ENCODE data around the gene DERA.
A peak's percentile ranks its signal among the peaks of the same experiment; 100 is the strongest.

DERA gene

GRCh38 chr12:15875863-15876262 is 35.3 kb upstream of the DERA start:
- no peak for DNase-seq (ENCODE audit: low spot score)
- Histone ChIP-seq H3K27ac (no peak overlapping the region), H3K4me3 (no peak overlapping the region)
- TF ChIP-seq CTCF (IDR thresholded peaks at IDR 0.05), result no peak

DNA sequence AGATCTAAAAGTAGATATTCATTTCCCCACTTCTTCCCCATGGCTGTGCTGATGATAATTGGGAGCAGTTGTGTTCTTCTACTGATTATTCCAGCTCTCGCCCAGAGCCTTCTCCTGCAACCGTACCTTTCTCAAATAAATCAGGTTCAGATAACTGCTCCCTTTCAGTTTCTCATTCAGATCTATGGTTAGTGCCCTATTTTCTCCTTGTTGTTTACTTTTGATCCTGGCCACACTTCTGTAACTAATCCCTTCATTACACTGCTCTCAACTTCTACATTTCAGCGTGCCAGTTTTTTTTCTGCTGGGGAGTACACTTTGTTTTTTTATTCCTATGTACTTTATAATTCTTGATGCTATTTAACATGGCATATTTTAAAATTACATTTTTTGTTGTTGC is 31.7 kb upstream of the DERA start:
- Histone ChIP-seq H3K4me3 (no peak overlapping the region), H3K27ac (no peak overlapping the region)
- DNase-seq (ENCODE audit: low spot score), result no peak
- TF ChIP-seq CTCF (IDR thresholded peaks at IDR 0.05), result no peak

DNA sequence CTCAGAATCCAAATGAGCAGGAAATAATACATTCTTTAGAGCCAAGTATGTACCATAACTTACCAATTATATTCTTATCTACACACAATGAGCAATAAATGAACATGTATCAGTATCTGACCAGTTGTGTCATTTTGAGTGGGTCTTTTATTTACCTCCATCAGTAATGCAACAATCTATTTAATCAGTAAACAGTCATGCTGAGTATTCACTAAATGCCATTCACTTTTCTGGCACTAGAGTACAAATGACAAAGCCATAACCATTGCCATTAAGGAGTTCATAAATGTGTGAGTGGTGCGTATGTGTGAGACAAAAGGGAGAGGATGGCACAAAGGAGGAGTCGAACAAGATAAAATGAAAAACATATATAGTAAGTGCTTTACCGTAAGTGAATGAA is 30.4 kb upstream of the DERA start:
- TF ChIP-seq CTCF (IDR thresholded peaks at IDR 0.05), result no peak
- Histone ChIP-seq H3K27ac (no peak overlapping the region), H3K4me3 (no peak overlapping the region)
- no peak for DNase-seq (ENCODE audit: low spot score)

DNA sequence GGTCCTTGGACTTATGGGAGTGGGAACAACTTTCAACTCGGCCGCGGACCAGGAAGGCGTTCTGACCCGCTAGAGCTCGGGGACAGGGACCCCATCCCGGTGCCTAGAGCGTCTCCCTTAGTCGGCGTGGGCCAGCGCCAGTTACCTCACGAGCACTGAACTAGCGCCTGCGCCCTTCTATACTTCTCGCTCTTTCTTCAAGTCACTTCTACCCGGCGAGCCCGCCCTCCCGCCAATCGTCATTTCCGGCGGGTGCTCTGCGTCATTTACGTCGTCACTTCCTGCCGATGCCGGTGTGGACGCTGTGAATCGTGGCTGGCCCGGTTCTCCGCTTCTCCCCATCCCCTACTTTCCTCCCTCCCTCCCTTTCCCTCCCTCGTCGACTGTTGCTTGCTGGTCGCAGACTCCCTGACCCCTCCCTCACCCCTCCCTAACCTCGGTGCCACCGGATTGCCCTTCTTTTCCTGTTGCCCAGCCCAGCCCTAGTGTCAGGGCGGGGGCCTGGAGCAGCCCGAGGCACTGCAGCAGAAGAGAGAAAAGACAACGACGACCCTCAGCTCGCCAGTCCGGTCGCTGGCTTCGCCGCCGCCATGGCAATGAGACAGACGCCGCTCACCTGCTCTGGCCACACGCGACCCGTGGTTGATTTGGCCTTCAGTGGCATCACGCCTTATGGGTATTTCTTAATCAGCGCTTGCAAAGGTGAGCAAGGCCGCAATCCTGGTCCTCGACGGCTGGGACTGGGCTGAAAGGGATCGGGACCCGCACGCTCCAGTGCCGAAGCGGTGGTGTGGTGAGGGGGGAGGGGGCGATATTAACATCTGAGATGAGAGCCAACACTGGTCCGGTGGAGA is 28.8 kb upstream of the DERA start, which contains the start of gene STRAP:
STRAP (plus strand) TSS at position 270 of the 854 bp plus-strand sequence; CDS start at position 591, 321 bp downstream.
- H3K4me3 ChIP-seq, result peak within 1 kb of the TSS; percentile 94
- TF ChIP-seq CTCF (IDR thresholded peaks at IDR 0.05), result no peak
- peak within 1 kb of the TSS; percentile 94 to 98 for H3K27ac ChIP-seq
- peak; percentile 99 for DNase-seq (ENCODE audit: low spot score)

GRCh38 chr12:15883536-15883935 is 27.6 kb upstream of the DERA start:
- peak overlapping the region in 1 of 2 donors; percentile 94 for H3K27ac ChIP-seq
- no peak for DNase-seq (ENCODE audit: low spot score)
- peak overlapping the region; percentile 94 for H3K4me3 ChIP-seq
- no peak for TF ChIP-seq CTCF (IDR thresholded peaks at IDR 0.05)

DNA sequence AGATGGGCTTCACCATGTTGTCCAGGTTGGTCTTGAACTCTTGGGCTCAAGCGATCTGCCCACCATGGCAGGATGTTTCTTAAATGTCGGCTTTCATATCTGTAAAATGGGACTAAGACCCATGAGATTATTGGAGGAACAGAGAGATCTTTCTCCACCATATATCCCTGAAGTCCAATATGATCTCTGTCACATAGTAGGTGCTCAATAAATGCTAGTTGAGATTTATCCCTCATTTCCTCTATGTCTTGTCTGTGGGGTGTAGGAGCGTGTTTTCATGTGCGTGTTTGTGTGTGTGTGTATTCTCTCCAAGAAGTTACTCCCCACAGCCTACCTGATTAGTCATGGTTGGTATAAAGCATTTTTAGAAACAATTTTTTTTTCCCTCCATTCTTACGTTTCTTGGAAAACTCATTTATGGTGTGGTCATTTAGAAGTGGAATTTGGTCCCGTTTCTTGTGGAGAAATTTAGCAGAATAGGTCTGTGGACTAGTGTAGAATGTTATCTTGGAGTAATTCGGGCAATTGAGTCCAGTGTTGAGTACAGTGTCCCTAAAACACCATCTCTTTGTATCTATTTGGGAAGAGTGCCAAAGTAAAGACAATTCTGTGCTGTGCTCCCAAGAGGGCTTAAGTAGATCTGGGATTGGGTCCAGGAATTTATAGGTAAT is 24.6 kb upstream of the DERA start:
- no peak for DNase-seq (ENCODE audit: low spot score)
- no peak for TF ChIP-seq CTCF (IDR thresholded peaks at IDR 0.05)
- Histone ChIP-seq H3K4me3 (peak overlapping the region; percentile 1), H3K27ac (no peak overlapping the region)
